ENCODE data around the gene MKI67. TPM values are rescaled to one million over a fixed set of nuclear protein-coding genes. Genes with fewer than 3 reads are reported as not detected.
A peak's percentile ranks its signal among the peaks of the same experiment; 100 is the strongest.

Gene MKI67
- total RNA-seq, 1 donor from 2014 or later: 2.1 TPM

- H3K36me3 ChIP-seq: peaks cover 92% of the 10 kb centered on the region
- intact Hi-C loops (cut with DNase I): no loop called here
- H3K9me3 ChIP-seq: no peaks in the 10 kb centered on the region
- H3K4me1 ChIP-seq: no peaks in the 10 kb centered on the region
- H3K4me3 ChIP-seq: no peak overlapping the region
- H3K27me3 ChIP-seq: no peaks in the 10 kb centered on the region
- no peak overlapping the region for H3K27ac ChIP-seq
- TF ChIP-seq, protein P1, sequence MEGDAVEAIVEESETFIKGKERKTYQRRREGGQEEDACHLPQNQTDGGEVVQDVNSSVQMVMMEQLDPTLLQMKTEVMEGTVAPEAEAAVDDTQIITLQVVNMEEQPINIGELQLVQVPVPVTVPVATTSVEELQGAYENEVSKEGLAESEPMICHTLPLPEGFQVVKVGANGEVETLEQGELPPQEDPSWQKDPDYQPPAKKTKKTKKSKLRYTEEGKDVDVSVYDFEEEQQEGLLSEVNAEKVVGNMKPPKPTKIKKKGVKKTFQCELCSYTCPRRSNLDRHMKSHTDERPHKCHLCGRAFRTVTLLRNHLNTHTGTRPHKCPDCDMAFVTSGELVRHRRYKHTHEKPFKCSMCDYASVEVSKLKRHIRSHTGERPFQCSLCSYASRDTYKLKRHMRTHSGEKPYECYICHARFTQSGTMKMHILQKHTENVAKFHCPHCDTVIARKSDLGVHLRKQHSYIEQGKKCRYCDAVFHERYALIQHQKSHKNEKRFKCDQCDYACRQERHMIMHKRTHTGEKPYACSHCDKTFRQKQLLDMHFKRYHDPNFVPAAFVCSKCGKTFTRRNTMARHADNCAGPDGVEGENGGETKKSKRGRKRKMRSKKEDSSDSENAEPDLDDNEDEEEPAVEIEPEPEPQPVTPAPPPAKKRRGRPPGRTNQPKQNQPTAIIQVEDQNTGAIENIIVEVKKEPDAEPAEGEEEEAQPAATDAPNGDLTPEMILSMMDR (IDR thresholded peaks at IDR 0.05): peak; percentile 62
- peak; percentile 63 for ATAC-seq
- DNase-seq: peak; percentile 70
Observed at GRCh38 chr10:128078136-128078969, 47.9 kb downstream of the MKI67 start.

DNA sequence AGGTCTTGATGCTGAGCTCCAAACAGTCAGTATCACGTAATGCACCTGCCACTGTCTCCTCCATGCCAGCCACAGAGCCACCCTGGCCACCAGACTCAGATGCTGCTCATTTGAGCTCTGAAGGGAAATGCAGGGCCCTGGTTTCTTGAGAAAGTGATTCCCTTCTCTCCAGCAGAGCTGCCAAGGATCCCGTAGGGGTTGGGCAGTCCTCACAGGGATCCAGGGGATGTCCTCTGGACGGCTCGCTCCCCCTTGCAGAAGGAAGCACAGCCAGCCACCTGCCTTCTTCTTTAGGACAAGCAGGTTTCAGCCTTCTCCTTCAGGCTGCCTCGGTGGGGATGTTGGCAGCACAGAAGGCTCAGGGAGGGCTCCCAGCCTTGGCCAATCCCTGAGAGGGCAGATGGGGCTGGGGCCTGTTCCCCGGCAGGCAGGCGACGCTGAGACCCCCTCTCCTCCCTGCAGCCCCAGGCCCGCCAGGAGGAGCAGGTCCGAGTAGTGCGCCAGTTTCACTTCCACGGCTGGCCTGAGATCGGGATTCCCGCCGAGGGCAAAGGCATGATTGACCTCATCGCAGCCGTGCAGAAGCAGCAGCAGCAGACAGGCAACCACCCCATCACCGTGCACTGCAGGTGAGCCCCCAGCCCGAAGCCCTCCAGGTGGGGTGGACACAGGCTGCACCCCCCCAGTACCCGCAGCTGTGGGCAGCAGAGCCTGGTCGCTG, 48.9 kb downstream of the MKI67 start:
- TF ChIP-seq, protein P1 (IDR thresholded peaks at IDR 0.05): no peak
- no peak overlapping the region for H3K27ac ChIP-seq
- peaks cover 92% of the 10 kb centered on the region for H3K36me3 ChIP-seq
- no peaks in the 10 kb centered on the region for H3K4me1 ChIP-seq
- H3K4me3 ChIP-seq: no peak overlapping the region
- DNase-seq: peak; percentile 51
- H3K27me3 ChIP-seq: no peaks in the 10 kb centered on the region
- ATAC-seq: peak; percentile 12
- no peaks in the 10 kb centered on the region for H3K9me3 ChIP-seq
- intact Hi-C loops (cut with DNase I): no loop called here

DNA sequence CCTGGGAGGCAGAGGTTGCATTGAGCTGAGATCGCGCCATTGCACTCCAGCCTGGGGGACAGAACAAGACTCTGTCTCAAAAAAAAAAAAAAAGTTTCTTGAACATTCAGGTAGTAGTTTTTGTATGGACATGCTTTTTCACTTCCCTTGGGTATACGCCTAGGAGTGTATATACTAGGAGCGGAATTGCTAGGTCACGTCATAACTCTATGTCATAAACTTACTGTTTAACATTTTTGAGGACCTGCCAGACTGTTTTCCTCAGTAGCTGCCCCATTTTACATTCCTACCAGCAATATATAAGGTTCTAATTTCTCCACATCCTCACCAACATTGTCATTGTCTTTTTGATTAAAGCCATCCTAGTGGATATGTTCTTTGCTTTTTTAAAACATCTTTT, 51.6 kb downstream of the MKI67 start:
- peaks cover 100% of the 10 kb centered on the region for H3K36me3 ChIP-seq
- no peaks in the 10 kb centered on the region for H3K9me3 ChIP-seq
- intact Hi-C loops (cut with DNase I): no loop called here
- DNase-seq: no peak
- TF ChIP-seq, protein P1 (IDR thresholded peaks at IDR 0.05): no peak
- no peak overlapping the region for H3K4me3 ChIP-seq
- H3K27me3 ChIP-seq: no peaks in the 10 kb centered on the region
- ATAC-seq: no peak
- no peaks in the 10 kb centered on the region for H3K4me1 ChIP-seq
- no peak overlapping the region for H3K27ac ChIP-seq

DNA sequence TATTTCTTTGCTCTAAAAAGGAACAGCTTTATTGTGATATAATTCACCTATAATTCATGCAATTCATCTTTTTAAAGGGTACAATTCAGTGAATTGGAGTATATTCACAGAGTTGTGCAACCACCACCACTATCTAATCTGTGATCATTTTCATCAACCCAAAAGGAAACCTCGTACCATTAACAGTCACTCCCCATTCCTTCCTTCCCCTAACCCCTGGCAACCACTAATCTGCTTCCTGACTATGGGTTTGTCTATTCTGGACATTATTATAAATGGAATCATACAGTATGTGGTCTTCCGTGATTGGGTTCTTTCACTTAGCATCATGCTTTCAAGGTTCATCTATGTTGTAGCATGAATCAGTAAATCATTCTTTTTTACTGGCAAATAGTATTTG, 52.3 kb downstream of the MKI67 start:
- TF ChIP-seq, protein P1 (IDR thresholded peaks at IDR 0.05): no peak
- no peak for ATAC-seq
- Histone ChIP-seq H3K4me1 (no peaks in the 10 kb centered on the region), H3K4me3 (no peak overlapping the region), H3K27me3 (no peaks in the 10 kb centered on the region), H3K36me3 (peaks cover 100% of the 10 kb centered on the region), H3K9me3 (no peaks in the 10 kb centered on the region), H3K27ac (no peak overlapping the region)
- intact Hi-C loops (cut with DNase I): no loop called here
- DNase-seq: no peak

DNA sequence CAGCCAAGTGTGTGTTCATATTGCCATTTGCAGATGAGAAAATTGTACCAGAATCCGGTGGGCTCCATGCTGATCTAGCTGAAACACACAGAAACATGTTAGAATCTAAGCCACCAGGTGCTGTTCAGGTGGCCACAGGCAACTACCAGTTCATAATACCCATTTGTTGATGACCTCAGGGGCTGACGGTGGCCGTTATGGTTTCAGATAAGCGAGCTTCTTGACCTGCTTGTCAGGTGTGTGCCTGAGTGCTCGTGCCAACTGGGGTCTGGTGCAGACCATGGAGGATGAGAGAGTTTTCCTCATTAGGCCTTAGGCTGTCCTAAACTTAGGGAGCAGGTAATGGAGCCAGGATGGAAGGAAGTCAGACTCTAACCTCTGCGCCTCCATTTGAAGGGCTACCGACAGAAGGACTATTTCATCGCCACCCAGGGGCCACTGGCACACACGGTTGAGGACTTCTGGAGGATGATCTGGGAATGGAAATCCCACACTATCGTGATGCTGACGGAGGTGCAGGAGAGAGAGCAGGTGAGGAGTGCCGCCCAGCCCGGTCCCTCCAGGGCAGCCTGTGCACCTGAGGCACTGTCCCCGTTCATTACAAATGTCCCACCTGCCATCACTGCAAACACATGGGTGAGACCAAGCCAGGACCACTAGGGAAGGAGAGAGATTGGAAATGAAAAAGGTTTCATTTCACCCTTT, 53.1 kb downstream of the MKI67 start:
- intact Hi-C loops (cut with DNase I): no loop called here
- H3K4me3 ChIP-seq: no peak overlapping the region
- no peaks in the 10 kb centered on the region for H3K4me1 ChIP-seq
- H3K27ac ChIP-seq: no peak overlapping the region
- peaks cover 100% of the 10 kb centered on the region for H3K36me3 ChIP-seq
- no peaks in the 10 kb centered on the region for H3K27me3 ChIP-seq
- H3K9me3 ChIP-seq: no peaks in the 10 kb centered on the region
- no peak for ATAC-seq
- TF ChIP-seq, protein P1 (IDR thresholded peaks at IDR 0.05): no peak
- DNase-seq: peak; percentile 39
